Astrocyte (in vitro differentiated cells and primary cell): ENCODE data around the gene TNPO3.

ENCODE experiments used
- CTCF ChIP-seq: IDR thresholded peaks from 2 replicates; pipeline ENCODE4 v1.5.1; 2011; ENCODE audit warnings: low read depth, mild to moderate bottlenecking, inconsistent platforms, low read length, moderate library complexity; ENCODE audit not compliant: insufficient read depth
- EZH2 ChIP-seq: IDR thresholded peaks from 2 replicates; pipeline ENCODE4 v1.6.1; 2012; ENCODE audit warnings: mild to moderate bottlenecking, low read length, inconsistent platforms; ENCODE audit not compliant: insufficient read depth

- TF ChIP-seq CTCF (no peak), EZH2 (no peak)
Measured at GRCh38 chr7:128922496-128923410, 132.2 kb downstream of the TNPO3 start.
